Measurements from ENCODE around the gene ZNF398. TPM values are rescaled to one million over a fixed set of nuclear protein-coding genes. Genes with fewer than 3 reads are reported as not detected.
A peak's percentile ranks its signal among the peaks of the same experiment; 100 is the strongest.

Gene ZNF398
- total and polyA plus RNA-seq, 5 donors from 2014 or later: 5.5 to 14.4 (median 11.9) TPM

GRCh38 chr7:149199234-149199995 lies 52.2 kb downstream of the ZNF398 start:
- Mint-ChIP-seq H3K4me1 (peaks cover 7 to 64% (median 45%) of the 10 kb centered on the region in 4 donors), H3K9me3 (peaks cover 0 to 2% (median 0%) of the 10 kb centered on the region in 7 donors), H3K4me3 (peak overlapping the region in 3 of 4 donors; percentile 48 to 91 (median 89)), H3K27ac (peak overlapping the region in 2 of 3 donors; percentile 66 to 68), H3K36me3 (peaks cover 50% of the 10 kb centered on the region), H3K27me3 (no peaks in the 10 kb centered on the region)
- Histone ChIP-seq H3K4me3 (ENCODE audit: low read depth, low read length) (no peak overlapping the region), H3K9me3 (ENCODE audit: control insufficient read depth in 2 of 2, low read length in 2 of 2) (no peaks in the 10 kb centered on the region), H3K4me1 (ENCODE audit: control insufficient read depth, insufficient read depth, low read length, poor library complexity, severe bottlenecking) (peaks cover 22% of the 10 kb centered on the region), H3K27me3 (ENCODE audit: control insufficient read depth, insufficient read depth, low read length) (no peaks in the 10 kb centered on the region), H3K27ac (ENCODE audit: insufficient read depth, low read length, poor library complexity, severe bottlenecking) (no peak overlapping the region), H3K36me3 (ENCODE audit: control insufficient read depth, insufficient read depth, low read length) (peaks cover 45% of the 10 kb centered on the region)
- no peak for DNase-seq
- no peak for ATAC-seq (ENCODE audit: low read depth in 2 of 2)

GRCh38 chr7:149202831-149203231 lies 55.6 kb downstream of the ZNF398 start:
- peak in 1 of 3 donors; percentile 77 for DNase-seq
- H3K36me3 ChIP-seq (ENCODE audit: control insufficient read depth, insufficient read depth, low read length): peaks cover 65% of the 10 kb centered on the region
- H3K4me3 ChIP-seq (ENCODE audit: low read depth, low read length): no peak overlapping the region
- Mint-ChIP-seq H3K4me3 (peak overlapping the region in 3 of 4 donors; percentile 31 to 75 (median 48)), H3K4me1 (peaks cover 0 to 45% (median 33%) of the 10 kb centered on the region in 4 donors), H3K27me3 (no peaks in the 10 kb centered on the region), H3K36me3 (peaks cover 68% of the 10 kb centered on the region), H3K27ac (peak overlapping the region in 2 of 3 donors; percentile 81), H3K9me3 (peaks cover 0 to 2% (median 0%) of the 10 kb centered on the region in 7 donors)
- no peak overlapping the region for H3K27ac ChIP-seq (ENCODE audit: insufficient read depth, low read length, poor library complexity, severe bottlenecking)
- ATAC-seq (ENCODE audit: low read depth in 2 of 2): peak; percentile 67 to 71
- no peaks in the 10 kb centered on the region for H3K9me3 ChIP-seq (ENCODE audit: control insufficient read depth in 2 of 2, low read length in 2 of 2)
- H3K4me1 ChIP-seq (ENCODE audit: control insufficient read depth, insufficient read depth, low read length, poor library complexity, severe bottlenecking): no peaks in the 10 kb centered on the region
- H3K27me3 ChIP-seq (ENCODE audit: control insufficient read depth, insufficient read depth, low read length): no peaks in the 10 kb centered on the region

DNA sequence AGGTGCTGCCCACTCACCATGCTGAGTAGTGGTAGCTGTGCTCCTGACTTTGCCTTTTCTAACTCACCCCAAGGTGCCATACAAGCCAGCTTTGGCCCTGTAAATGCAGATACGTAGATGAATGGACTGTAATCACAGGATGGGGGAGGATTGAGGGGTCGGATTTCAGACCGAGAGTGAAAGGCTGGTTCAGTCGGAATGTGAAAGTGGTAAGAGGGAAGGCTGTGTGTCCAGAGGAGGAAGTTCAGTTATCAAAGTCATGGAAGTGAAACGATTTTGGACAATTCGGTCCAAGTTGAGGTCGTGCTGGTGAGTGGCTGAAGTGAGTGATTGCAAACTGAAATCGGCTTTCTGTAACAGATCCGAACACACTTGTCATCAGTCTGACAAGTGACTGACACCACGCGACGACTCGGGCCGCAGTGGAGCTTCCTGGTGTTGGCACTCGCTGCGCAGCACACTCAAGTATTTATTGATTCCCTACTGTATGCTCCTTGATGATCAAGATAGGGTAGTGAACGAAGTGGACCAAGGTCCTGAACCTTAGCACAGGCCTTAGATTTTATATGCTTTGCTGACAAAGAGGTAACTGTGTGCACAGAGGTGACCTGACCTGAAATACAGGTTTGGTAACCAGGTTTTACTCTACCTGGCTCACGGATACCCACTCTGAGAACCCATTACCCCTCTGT lies 58.6 kb downstream of the ZNF398 start:
- Histone ChIP-seq H3K9me3 (ENCODE audit: control insufficient read depth in 2 of 2, low read length in 2 of 2) (no peaks in the 10 kb centered on the region), H3K4me1 (ENCODE audit: control insufficient read depth, insufficient read depth, low read length, poor library complexity, severe bottlenecking) (no peaks in the 10 kb centered on the region), H3K27me3 (ENCODE audit: control insufficient read depth, insufficient read depth, low read length) (no peaks in the 10 kb centered on the region), H3K36me3 (ENCODE audit: control insufficient read depth, insufficient read depth, low read length) (peaks cover 55% of the 10 kb centered on the region), H3K27ac (ENCODE audit: insufficient read depth, low read length, poor library complexity, severe bottlenecking) (no peak overlapping the region), H3K4me3 (ENCODE audit: low read depth, low read length) (no peak overlapping the region)
- Mint-ChIP-seq H3K4me3 (no peak overlapping the region), H3K36me3 (peaks cover 66% of the 10 kb centered on the region), H3K27ac (peak overlapping the region in 2 of 3 donors; percentile 3 to 82), H3K27me3 (no peaks in the 10 kb centered on the region), H3K4me1 (peaks cover 6 to 39% (median 25%) of the 10 kb centered on the region in 4 donors), H3K9me3 (no peaks in the 10 kb centered on the region)
- no peak for ATAC-seq (ENCODE audit: low read depth in 2 of 2)
- DNase-seq: no peak

- H3K27ac ChIP-seq (ENCODE audit: insufficient read depth, low read length, poor library complexity, severe bottlenecking): no peak overlapping the region
- H3K4me3 Mint-ChIP-seq: no peak overlapping the region
- no peaks in the 10 kb centered on the region for H3K27me3 ChIP-seq (ENCODE audit: control insufficient read depth, insufficient read depth, low read length)
- peaks cover 69% of the 10 kb centered on the region for H3K36me3 Mint-ChIP-seq
- no peaks in the 10 kb centered on the region for H3K9me3 Mint-ChIP-seq
- peak overlapping the region in 2 of 3 donors; percentile 31 to 69 for H3K27ac Mint-ChIP-seq
- no peaks in the 10 kb centered on the region for H3K9me3 ChIP-seq (ENCODE audit: control insufficient read depth in 2 of 2, low read length in 2 of 2)
- ATAC-seq (ENCODE audit: low read depth in 2 of 2): no peak
- H3K27me3 Mint-ChIP-seq: no peaks in the 10 kb centered on the region
- no peak overlapping the region for H3K4me3 ChIP-seq (ENCODE audit: low read depth, low read length)
- no peak for DNase-seq
- H3K4me1 Mint-ChIP-seq: peaks cover 6 to 28% (median 18%) of the 10 kb centered on the region in 4 donors
- H3K36me3 ChIP-seq (ENCODE audit: control insufficient read depth, insufficient read depth, low read length): peaks cover 61% of the 10 kb centered on the region
- no peaks in the 10 kb centered on the region for H3K4me1 ChIP-seq (ENCODE audit: control insufficient read depth, insufficient read depth, low read length, poor library complexity, severe bottlenecking)
These were observed 60.2 kb downstream of the ZNF398 start for GRCh38 chr7:149207324-149208035.

DNA sequence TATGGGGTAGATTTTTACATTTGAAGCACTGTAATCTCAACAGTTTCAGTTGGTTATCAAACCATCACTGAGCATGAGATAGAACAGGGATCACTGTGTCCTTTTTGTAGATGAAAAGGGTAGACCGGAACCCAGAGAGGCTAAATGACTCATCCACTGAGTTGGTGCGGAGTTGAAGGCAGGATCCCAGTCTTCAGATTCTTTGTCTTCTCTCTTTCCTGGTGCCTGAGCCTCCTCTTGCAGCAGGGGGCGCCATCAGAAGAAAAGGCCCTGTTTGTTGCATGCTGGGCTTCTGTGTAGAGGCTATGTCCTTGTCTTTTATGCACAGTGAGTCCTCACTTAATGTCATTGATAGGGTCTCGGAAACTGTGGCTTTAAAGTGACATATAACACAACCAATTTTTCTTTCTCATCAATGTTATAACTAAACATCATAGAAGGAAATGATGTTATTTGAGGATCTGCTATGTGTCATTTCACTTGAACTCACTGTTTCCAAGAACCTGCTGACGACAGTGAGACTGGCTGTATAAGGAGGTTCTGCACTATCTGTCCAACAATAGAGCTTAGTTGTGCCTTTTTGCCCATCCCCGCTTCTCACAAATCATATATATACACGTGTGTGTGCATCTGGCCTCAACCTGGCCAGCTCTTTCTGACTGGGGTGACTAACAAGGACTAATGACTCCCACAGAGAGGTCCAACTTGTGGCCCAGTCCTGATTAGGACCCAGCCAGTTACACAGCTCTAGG lies 62.4 kb downstream of the ZNF398 start:
- peaks cover 59% of the 10 kb centered on the region for H3K36me3 Mint-ChIP-seq
- H3K4me3 Mint-ChIP-seq: peak overlapping the region in 1 of 4 donors; percentile 11
- peak overlapping the region; percentile 67 to 92 (median 84) for H3K27ac Mint-ChIP-seq
- H3K27me3 Mint-ChIP-seq: no peaks in the 10 kb centered on the region
- Histone ChIP-seq H3K36me3 (ENCODE audit: control insufficient read depth, insufficient read depth, low read length) (peaks cover 68% of the 10 kb centered on the region), H3K27me3 (ENCODE audit: control insufficient read depth, insufficient read depth, low read length) (no peaks in the 10 kb centered on the region), H3K27ac (ENCODE audit: insufficient read depth, low read length, poor library complexity, severe bottlenecking) (peak overlapping the region; percentile 26), H3K9me3 (ENCODE audit: control insufficient read depth in 2 of 2, low read length in 2 of 2) (no peaks in the 10 kb centered on the region), H3K4me3 (ENCODE audit: low read depth, low read length) (no peak overlapping the region), H3K4me1 (ENCODE audit: control insufficient read depth, insufficient read depth, low read length, poor library complexity, severe bottlenecking) (no peaks in the 10 kb centered on the region)
- H3K9me3 Mint-ChIP-seq: no peaks in the 10 kb centered on the region
- ATAC-seq (ENCODE audit: low read depth in 2 of 2): peak; percentile 79 to 83
- H3K4me1 Mint-ChIP-seq: peaks cover 5 to 13% (median 8%) of the 10 kb centered on the region in 4 donors
- peak; percentile 46 to 82 (median 60) for DNase-seq

DNA sequence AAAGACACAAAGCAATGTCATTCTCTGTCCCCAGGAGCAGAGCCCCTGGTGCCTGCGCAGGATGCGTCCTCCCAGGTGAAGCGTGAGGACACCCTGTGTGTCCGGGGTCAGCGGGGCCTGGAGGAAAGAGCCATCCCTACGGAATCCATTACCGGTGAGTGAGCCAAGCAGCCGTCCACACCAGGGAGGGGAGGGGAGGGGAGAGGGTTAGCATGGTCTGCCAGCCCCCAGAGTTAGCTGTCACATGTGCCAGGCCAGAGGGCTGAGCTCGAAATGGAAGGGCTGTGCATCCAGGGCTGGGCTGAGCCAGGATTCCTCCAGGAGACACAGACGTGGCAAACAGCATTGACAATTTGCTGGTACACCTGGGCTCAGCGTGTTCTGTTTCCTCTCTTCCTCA lies 63.3 kb downstream of the ZNF398 start:
- DNase-seq (no peak), ATAC-seq (ENCODE audit: low read depth in 2 of 2) (no peak)
- Mint-ChIP-seq H3K9me3 (no peaks in the 10 kb centered on the region), H3K4me1 (peaks cover 5 to 13% (median 8%) of the 10 kb centered on the region in 4 donors), H3K4me3 (peak overlapping the region in 1 of 4 donors; percentile 13), H3K27ac (no peak overlapping the region), H3K27me3 (no peaks in the 10 kb centered on the region), H3K36me3 (peaks cover 57% of the 10 kb centered on the region)
- Histone ChIP-seq H3K27me3 (ENCODE audit: control insufficient read depth, insufficient read depth, low read length) (no peaks in the 10 kb centered on the region), H3K36me3 (ENCODE audit: control insufficient read depth, insufficient read depth, low read length) (peaks cover 76% of the 10 kb centered on the region), H3K4me3 (ENCODE audit: low read depth, low read length) (no peak overlapping the region), H3K9me3 (ENCODE audit: control insufficient read depth in 2 of 2, low read length in 2 of 2) (no peaks in the 10 kb centered on the region), H3K27ac (ENCODE audit: insufficient read depth, low read length, poor library complexity, severe bottlenecking) (no peak overlapping the region), H3K4me1 (ENCODE audit: control insufficient read depth, insufficient read depth, low read length, poor library complexity, severe bottlenecking) (no peaks in the 10 kb centered on the region)
